HL-60 (cell line): ENCODE measurements around the gene CEP112.
A peak's percentile ranks its signal among the peaks of the same experiment; 100 is the strongest.

Source experiments
- DNase-seq, 2 experiments: peaks; one replicate each; pipeline ENCODE4 v3.0.0-alpha.2; 2010 to 2020; ENCODE audit warnings: low read depth in 1 of 2, low spot score in 1 of 2
- H3K27ac ChIP-seq: fragments of 250-450 bp; sonication (Bioruptor Pico); replicated peaks from 2 replicates; pipeline ENCODE4 v1.5.1; 2020; ENCODE audit warnings: mild to moderate bottlenecking, moderate library complexity
- H3K27me3 ChIP-seq: fragments of 250-450 bp; sonication (Bioruptor Pico); 2 replicates; pipeline ENCODE4 v1.5.1; 2021; ENCODE audit warnings: mild to moderate bottlenecking, moderate library complexity; ENCODE audit not compliant: insufficient read depth, poor library complexity, severe bottlenecking
- H3K4me3 ChIP-seq: replicated peaks from 2 replicates; pipeline ENCODE4 v1.5.1; 2011; ENCODE audit warnings: mild to moderate bottlenecking, control low read depth, low read length; ENCODE audit not compliant: insufficient read depth
- CTCF ChIP-seq: IDR thresholded peaks from one replicate; pipeline ENCODE4 v1.5.1; 2011; ENCODE audit warnings: low read length, control low read depth, inconsistent platforms; ENCODE audit not compliant: insufficient read depth
- GABPA ChIP-seq: IDR thresholded peaks from 2 replicates; pipeline ENCODE4 v1.6.1; 2012; ENCODE audit warnings: low read depth
- POLR2AphosphoS5 ChIP-seq: IDR thresholded peaks from 2 replicates; pipeline ENCODE4 v1.6.1; 2012; ENCODE audit warnings: low read depth
- REST ChIP-seq: IDR thresholded peaks from 2 replicates; pipeline ENCODE4 v1.6.1; 2012; ENCODE audit warnings: low read depth; ENCODE audit not compliant: insufficient replicate concordance
- SPI1 ChIP-seq: IDR thresholded peaks from 2 replicates; pipeline ENCODE4 v1.6.1; 2012; ENCODE audit warnings: low read depth, mild to moderate bottlenecking, borderline replicate concordance

The CEP112 gene

GRCh38 chr17:65753348-65753747, 438.6 kb downstream of the CEP112 start:
- no peak for DNase-seq
- Histone ChIP-seq H3K27me3 (no peaks in the 10 kb centered on the region), H3K4me3 (no peak overlapping the region), H3K27ac (no peak overlapping the region)
- TF ChIP-seq POLR2AphosphoS5: no peak
- no peak for TF ChIP-seq REST
- TF ChIP-seq CTCF: no peak
- TF ChIP-seq SPI1: no peak
- no peak for TF ChIP-seq GABPA

GRCh38 chr17:65751263-65751662, 440.7 kb downstream of the CEP112 start:
- TF ChIP-seq SPI1: no peak
- no peak for TF ChIP-seq REST
- TF ChIP-seq GABPA: no peak
- no peak for TF ChIP-seq CTCF
- TF ChIP-seq POLR2AphosphoS5: no peak
- no peak overlapping the region for H3K27ac ChIP-seq
- H3K4me3 ChIP-seq: no peak overlapping the region
- H3K27me3 ChIP-seq: no peaks in the 10 kb centered on the region
- no peak for DNase-seq

GRCh38 chr17:65750631-65751115, 441.3 kb downstream of the CEP112 start:
- no peaks in the 10 kb centered on the region for H3K27me3 ChIP-seq
- H3K27ac ChIP-seq: no peak overlapping the region
- H3K4me3 ChIP-seq: no peak overlapping the region
- TF ChIP-seq CTCF: no peak
- TF ChIP-seq REST: no peak
- TF ChIP-seq POLR2AphosphoS5: no peak
- DNase-seq: peak in 1 of 2 experiments; percentile 3
